ENCODE results near the gene MAST4.
"Not testable (repeated sequence)": the region's sequence is repeated elsewhere in the genome, so short reads cannot be mapped to it uniquely, and the experiment has no call there.

Gene MAST4

DNA sequence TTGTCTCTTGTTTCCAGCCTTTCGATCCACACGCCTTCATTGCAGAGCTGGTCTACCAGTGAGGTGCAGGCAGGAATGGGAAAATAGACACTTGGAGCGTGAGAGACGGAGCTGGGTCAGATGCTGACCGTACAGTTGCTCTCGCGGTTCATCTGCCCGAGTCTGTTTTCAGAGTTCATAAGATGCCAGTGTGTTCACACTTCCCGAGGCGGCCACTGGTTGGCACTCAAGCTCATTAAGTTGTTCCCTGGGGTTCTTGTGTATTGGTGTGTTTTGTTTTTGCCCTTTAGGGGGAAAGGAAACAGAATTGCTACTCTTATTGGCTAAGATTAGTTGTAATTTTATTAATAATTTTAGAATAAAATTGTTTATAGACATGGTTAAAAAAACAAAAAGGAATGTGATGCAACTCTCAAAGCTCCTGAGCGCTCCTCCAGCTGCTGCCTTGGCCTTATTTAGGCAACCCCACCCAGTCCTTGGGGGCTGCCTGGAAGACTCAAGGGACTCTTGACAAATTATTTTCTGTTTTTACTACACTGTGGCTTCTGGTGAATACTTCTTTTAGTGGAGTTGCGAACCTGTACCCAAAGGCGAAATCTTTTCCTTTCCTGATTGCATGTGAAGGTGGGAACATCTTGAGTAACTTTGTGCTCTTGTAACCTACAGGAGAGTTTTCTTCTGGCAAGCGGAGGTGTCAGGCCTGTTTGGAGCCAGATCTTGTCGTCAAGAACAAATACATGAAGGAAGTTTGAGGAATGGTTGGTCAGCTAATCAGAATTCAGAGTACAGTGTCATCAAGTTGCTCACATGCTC, 146.1 kb downstream of the MAST4 start:
- DNase-seq (ENCODE audit: low read depth in 3 of 3, low spot score in 1 of 3): no peak

DNA sequence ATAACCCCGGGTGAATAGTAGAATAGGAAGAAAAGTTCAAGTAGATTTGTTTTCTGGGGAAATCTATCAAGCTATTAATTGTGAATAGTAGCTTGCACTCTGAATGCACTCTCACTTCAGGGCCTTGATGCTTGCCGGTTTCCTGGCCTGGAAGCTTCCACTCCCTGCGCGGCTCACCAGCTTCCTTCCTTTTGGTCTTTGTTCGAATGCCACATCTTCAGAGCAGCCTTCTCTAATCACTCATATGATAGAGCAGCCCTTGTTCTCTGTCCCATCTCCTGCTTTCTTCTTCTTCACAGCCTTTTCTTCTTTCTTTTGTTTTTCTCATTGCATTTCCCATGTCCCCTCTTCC, 146.7 kb downstream of the MAST4 start:
- no peak for DNase-seq (ENCODE audit: low read depth in 3 of 3, low spot score in 1 of 3)

DNA sequence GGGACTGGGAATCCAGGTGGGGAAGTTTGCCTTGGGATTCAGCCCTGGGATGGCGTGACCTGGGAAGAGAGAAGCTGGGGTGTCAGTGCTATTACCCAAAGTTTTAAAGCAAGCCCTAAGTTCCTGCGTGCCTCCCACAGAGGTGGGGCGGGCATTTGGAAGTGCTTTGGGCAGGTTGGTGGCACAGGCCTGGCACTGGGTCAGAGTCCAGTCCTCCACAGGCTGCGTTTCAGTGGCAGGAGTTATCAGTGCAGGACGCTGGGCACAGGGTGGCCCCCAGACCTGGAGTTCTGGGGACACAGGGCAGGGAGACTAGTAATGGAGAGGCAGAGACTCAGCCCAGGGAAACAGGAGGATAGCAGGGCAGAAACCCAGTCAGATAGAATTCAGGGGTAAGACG, 147.2 kb downstream of the MAST4 start:
- DNase-seq (ENCODE audit: low read depth in 3 of 3, low spot score in 1 of 3): no peak

DNA sequence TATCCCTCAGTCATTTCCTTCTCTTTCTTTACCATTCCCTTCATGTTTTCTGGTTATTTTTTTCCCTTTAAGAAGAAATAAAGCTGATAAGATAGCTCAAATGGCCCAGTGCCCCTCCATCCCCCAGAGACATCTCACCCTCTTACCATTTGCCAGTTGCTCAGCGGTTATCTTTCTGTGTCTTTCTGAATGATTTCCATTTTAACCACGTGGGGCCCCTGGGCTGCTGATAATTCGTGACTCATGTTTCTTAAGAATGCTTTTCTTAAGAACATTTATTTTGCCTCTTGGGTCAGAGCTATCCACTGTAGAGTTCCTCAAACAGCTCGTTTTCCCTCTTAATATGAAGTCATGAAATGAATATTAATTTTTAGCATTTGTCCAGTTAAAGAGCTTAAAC, 147.8 kb downstream of the MAST4 start:
- no peak for DNase-seq (ENCODE audit: low read depth in 3 of 3, low spot score in 1 of 3)

DNA sequence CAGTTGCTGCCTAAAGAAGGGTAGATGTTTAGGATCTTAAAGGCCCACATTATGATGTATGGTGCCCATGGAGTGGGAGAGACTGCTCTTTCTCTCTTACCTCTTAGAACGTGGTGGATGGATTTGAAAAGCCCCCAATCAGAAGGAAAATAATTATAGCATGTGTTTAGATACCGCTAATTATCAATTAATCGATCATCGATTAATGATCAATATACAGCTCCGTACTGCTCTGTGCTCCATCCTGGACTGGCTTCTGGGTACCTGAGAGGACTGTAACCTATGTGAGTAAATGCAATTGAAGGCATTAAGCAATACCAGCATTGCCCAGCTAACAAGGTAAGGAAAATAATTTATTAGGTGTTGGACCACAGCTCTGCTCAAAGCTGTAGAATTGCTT, 149.1 kb downstream of the MAST4 start:
- DNase-seq (ENCODE audit: low read depth in 3 of 3, low spot score in 1 of 3): no peak

DNA sequence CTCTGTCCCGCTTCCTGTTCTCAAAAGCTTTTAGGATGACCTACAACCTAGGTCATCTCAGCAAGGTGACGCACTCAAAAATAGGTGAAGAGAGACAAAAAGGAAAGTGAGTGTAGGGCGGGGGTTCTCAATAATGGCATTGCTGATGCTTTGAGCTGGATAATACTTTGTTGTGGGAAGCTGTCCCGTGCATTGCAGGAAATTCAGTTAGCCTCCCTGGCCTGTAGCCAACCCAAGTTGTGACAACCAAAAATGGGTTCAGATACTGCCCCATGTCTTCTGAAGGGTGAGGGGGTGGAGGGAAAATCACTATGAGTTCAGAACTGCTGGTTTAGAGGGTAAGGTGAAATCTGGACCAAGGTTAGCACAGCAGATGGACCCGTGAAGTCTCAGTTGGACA, 151.4 kb downstream of the MAST4 start:
- DNase-seq (ENCODE audit: low read depth in 3 of 3, low spot score in 1 of 3): no peak

DNA sequence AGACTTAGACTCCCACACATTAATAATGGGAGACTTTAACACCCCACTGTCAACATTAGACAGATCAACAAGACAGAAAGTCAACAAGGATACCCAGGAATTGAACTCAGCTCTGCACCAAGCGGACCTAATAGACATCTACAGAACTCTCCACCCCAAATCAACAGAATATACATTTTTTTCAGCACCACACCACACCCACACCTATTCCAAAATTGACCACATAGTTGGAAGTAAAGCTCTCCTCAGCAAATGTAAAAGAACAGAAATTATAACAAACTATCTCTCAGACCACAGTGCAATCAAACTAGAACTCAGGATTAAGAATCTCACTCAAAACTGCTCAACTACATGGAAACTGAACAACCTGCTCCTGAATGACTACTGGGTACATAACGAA, 156.5 kb downstream of the MAST4 start:
- DNase-seq (ENCODE audit: low read depth in 3 of 3, low spot score in 1 of 3): not testable (repeated sequence)

DNA sequence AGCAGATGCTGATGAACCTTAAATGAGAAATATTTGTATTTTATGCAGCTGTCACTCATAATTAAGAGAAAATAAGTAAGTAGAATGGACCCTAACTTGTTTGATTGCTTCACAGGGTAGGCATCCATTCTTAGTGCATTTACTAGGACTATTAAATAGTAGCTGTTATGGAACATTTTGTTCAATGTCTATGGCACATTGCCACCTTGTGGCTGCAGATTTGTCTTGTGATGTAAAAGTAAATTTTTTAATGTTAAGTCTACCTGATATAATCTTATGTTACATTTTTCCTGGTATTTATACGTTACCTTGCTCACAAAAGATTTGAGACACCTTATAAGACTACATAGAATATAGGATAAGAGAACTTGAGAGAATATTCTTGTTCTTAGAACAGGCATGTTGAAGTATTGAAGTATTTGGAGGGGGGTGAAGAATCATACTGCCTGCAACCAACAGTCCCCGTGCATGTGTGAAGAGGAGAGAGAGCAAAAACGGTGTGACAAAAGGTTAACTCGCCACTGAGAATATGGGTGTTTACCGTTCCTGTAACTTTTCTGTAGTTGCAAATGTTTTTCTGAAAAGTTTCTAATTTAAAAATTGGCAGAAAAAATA, 161.1 kb downstream of the MAST4 start:
- no peak for DNase-seq (ENCODE audit: low read depth in 3 of 3, low spot score in 1 of 3)

DNA sequence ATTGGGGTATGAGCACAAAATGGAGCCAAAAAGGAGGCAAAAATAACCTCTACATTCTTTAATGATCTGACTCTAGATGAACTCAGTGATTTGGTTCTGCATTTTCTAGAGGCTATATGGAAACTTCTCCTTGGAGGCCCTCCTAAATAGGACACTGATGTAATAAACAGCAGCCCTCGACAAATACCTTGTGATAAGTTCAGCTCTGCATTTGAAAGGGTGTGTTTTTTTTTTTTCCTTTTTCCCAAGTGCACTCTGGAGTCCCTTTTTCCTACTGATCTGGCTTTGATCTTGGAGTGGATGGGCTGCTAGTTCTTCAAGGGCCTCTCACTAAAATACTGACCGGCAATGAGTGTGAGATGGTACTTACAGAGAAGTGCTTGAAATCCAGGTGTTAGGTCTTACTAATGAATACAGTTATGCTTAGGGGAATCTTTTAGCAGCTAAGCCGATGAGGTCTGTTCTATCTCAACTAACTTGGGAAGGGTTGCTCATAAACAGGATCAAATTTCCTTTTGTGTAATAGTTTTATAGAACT, 161.7 kb downstream of the MAST4 start:
- no peak for DNase-seq (ENCODE audit: low read depth in 3 of 3, low spot score in 1 of 3)

DNA sequence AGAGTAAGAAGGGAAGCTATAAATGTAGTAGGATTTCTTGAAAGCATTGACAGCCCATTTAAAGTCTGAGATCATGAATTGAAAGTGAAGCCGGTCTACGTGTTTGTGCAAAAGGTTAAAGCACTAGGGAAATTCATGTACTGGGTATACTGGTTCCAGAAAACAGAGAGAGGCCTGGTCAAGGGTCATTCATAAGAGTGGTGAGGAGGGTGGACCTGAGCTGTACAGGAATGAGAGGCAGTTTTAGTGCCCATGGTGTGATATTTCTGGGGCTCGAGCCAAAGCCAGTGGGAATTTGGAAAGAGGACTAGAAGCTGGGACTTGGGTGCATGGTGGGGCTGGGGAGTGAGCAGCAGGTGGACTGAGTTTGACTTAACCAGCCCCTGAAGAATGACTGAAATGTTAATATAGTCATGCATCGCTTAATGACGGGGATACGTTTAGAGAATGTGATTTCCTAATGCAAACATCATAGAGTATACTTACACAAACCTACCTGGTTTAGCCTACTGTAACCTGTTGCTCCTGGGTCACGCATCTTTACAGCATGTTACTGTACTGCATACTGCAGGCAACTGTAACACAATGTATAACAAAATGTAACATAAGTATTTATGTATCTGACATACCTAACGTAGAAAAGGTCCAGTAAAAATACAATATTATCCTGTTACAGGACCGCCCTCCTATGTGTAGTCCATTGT, 173.0 kb downstream of the MAST4 start:
- DNase-seq (ENCODE audit: low read depth in 3 of 3, low spot score in 1 of 3): no peak

DNA sequence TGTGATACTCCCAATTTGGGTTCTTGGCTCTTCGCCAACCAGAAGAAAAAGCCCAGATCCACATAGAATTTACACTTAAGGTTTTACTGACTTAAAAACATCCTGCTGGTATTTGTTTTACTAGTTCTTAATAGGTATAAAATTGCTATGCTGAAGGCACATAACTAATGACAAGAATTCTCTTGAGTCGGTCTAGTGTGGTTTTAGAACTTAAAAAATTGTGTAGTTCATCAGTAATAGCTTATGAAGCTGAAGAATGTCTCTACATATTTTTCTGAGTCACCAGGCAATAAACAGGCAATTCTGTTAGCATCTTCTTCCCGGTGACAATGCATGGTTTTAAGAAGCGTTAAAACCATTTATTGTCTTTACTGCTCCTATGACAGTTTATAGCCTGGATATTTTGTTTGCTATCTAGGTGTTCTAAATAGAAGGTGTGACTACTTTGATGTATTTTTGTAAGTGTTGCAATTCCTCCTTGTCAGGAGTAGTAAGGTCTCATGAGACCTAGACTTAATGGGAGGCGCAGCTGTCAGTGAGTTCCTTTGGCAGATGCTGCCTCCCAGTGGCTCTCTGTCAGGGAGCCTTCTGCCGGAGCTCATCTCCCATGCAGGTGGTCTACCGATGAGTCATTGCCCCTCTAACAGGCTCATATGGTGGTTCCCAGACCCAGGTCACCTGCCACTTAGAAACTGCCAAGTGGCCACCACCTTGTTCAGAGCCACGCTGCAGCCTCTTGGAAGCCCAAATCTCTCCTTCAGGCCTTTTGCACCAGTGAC, 173.8 kb downstream of the MAST4 start:
- DNase-seq (ENCODE audit: low read depth in 3 of 3, low spot score in 1 of 3): no peak

DNA sequence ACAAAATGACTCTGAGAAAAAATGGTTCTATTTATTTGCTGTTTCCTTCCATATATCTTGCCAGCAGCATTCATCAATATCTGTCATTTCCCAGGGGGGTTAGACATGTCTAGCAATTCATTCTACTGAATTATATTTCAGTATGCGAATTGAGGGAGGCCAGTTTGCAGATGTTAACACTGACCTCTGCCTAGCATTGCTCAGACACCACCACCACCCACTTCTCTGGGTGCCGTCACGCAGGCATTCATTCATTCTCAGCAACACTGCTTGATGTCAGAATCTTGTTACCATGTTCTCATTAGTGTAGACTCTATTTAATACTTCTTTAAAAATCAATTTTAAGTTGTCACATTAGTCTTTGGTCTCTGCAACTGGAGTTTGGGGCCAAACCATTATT, 181.7 kb downstream of the MAST4 start:
- DNase-seq (ENCODE audit: low read depth in 3 of 3, low spot score in 1 of 3): no peak

DNA sequence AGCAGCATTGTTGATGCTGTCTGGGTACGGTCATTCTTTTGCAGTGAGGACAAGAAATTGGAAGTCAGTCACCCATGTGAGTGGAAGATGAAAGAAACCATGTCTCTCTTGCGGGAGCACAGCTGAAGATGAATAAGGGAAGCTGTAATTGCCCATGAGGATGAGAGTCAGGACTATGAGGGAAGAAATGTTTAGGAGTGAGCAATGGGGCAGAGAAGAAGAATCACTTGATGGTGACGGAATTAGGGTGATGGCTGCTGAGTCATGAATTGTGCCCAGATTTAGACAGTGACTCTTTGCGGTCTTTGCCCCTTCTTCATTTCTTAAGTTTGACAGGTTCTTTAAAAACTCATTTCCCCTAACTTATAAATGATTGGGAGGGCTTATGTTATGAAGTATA, 183.3 kb downstream of the MAST4 start:
- no peak for DNase-seq (ENCODE audit: low read depth in 3 of 3, low spot score in 1 of 3)

DNA sequence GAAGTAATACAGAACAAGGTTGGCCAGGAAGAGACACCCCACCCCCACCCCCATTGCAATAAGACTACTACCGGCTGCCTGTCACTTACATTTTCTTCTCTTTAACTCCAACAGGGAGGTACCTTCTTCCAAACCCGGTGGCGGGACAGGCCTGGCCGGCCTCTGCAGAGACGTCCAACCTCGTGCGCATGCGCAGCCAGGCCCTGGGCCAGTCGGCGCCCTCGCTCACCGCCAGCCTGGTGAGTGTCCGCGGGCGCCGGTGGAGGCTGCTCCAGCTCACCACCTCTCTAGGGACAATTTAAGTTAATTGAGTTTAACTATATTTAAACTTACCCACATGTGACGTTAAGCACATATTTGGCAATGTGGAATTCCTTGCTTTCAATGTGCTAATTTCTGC, 192.4 kb downstream of the MAST4 start:
- no peak for DNase-seq (ENCODE audit: low read depth in 3 of 3, low spot score in 1 of 3)

DNA sequence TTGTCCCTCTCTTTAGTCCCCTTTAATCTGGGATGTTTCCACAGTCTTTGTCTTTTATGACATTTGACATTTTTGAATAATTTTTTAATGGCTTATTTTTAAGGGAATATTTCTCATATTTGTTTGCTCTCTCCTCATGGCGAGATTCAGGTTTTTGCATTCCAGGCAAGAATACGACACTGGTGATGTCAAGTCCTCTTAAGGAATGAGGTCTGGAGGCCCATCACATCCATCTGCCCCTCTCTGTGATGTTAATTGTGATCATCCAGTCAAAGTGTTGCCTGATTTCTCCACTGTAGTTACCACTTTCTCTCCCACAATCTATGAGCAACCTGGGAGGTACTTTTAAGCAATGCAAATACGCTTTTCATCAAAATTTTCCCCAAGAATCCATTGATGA, 193.2 kb downstream of the MAST4 start:
- DNase-seq (ENCODE audit: low read depth in 3 of 3, low spot score in 1 of 3): no peak

DNA sequence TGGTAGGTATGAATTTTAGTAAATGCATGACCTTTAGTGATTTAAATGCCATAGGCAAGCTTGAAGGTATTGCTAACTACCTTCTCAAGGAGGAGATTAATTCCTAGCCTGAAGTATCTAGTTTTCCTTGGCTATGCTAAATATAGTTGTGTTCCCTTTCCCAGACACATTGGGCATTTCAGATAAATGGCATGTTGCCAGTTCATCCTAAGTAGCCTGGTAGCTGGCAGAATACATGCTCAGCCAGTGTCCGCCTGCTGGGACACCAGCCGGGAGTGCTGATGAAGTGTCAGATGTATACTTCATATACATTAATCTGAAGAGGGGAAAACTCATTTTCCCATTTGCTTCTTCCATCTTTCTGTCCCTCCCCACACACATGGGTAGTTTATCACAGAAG, 196.9 kb downstream of the MAST4 start:
- DNase-seq (ENCODE audit: low read depth in 3 of 3, low spot score in 1 of 3): no peak

DNA sequence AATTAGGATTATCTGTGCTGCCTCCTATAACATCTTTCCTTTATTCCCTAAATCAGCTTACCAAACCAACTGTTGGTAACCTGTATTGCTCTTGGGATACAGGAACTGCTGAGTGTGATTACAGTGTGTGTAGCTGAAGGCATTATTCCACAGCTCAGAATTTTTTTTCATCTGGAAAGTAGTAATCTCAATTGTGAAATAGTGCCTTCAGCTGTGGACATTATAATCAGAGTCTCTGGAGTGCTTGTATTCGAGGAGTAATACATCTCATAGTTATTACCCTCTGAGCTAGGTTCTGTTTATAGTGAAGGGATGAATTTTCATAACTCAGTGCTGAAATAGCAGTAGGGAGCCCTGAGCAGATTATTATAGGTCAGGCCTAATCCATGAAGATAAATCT, 199.5 kb downstream of the MAST4 start:
- no peak for DNase-seq (ENCODE audit: low read depth in 3 of 3, low spot score in 1 of 3)

DNA sequence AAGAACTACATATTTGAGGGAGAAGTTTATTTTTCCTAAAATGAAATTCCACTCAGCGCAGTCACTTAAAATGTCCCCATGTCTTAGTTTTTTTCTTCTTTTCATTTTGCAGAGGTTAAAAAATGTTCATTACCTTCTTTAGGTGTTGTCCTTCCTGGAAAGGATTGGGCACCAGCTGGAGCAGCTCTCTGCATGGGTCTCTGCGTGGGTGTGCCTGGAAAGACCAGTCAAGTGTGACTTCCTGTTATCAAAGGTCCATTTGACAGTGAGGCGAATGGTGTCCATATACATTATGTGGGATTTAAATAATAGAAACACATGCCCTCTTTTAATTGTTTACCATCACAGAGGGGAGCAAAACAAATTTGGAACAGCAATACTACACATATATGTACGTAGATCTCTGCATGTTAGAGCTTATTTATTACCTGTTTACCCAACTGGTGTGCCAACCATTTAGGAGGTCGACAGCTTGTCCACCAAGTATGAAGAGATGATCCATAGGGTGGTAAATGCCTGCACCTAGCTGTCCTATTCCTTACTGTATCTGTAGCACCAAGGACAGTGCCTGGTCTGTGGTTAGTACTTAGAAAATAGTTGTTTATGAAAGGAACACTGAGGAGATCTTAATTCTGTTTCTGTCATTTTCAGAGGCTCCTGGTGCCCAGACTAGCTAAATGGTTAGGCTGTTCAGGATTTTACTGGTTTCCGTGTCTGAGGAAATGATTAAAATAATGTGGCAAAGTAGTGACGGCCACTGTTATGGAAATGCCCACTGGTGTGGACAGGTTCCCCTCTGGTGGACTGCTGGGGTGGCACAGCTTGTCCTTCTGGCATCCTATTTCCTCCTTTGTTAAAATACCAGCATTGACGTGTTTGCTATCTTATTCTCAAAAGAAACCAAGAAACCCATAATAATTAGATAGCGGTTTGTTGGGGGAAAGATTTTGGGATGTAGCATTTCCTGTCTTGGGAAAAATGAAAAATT, 200.4 kb downstream of the MAST4 start:
- DNase-seq (ENCODE audit: low read depth in 3 of 3, low spot score in 1 of 3): no peak

DNA sequence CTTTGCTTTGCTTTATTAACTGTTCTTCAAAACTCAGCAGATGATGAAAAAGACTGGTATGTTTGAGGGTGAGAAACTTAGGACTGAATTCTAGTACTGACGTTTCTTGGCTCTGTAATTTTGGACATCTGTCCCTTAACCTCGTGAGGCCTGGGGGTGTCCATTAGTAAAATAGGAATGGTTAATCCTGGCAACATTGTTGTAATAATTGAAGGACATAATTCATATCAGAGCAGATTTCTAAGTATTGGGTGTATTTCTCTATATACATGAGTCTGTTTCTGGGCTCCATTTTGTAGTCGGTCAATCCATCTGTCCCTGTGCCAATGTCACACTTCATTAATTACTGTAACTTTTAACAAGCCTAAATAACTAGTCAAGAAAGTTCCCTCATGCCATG, 206.7 kb downstream of the MAST4 start:
- no peak for DNase-seq (ENCODE audit: low read depth in 3 of 3, low spot score in 1 of 3)
